GM18505 (cell line): Measurements from ENCODE around the gene ZNF134.

Experiments
- ATAC-seq: cut with Tn5 transposase; IDR thresholded peaks from one replicate; pipeline ENCODE4 v1.9.1; 2021; ENCODE audit not compliant: unreplicated experiment
- POLR2A ChIP-seq: IDR thresholded peaks from 4 replicates; pipeline ENCODE4 v1.6.1; 2011; ENCODE audit warnings: borderline replicate concordance; ENCODE audit not compliant: insufficient read depth, insufficient read length; ENCODE audit errors: extremely low read depth

ZNF134 gene

DNA sequence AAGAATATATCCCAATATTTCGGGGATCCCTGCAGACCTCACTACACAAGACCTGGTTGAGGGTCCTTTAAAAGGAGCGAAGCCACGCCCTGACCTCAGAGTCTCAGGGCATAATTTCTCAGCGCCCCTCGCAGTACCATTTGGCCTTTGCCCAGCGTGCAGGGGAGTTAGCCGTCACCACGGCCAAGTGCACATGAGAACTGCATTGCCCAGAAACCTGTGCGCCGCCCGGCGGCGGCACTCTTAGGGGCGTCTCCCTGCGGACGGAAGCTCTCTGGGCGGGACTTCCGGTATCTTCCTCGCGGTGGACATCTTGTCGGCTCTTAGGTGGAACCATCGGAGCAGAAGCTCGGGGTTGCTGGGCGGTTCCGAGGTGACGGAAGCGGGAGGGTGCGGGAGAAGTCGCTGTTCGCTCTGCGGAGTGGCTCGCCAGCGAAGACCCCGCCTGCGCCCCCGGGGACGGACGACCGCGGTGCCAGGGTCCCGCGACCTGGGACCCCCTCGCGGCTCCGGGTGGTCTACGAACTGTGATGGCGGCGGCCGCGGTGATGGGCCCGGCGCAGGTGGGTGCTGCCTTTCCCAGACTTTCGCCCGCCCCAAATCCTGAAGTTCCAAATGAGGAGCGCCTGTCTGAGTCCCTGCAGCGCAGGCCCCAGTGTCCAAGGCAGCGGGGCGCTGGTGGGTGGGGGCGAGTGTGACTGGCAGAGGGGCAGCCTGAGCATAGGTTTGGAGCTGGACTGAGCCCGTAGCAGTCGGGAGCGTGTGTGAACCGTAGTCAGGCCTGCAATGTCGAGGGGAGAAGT, at the start of gene ZNF134:
Gene ZNF134 (plus strand): TSS at position 302 of the 803 bp plus-strand sequence. CDS start 5,227 bp downstream, outside the sequence.
- peak; percentile 82 for TF ChIP-seq POLR2A
- peak; percentile 96 for ATAC-seq

DNA sequence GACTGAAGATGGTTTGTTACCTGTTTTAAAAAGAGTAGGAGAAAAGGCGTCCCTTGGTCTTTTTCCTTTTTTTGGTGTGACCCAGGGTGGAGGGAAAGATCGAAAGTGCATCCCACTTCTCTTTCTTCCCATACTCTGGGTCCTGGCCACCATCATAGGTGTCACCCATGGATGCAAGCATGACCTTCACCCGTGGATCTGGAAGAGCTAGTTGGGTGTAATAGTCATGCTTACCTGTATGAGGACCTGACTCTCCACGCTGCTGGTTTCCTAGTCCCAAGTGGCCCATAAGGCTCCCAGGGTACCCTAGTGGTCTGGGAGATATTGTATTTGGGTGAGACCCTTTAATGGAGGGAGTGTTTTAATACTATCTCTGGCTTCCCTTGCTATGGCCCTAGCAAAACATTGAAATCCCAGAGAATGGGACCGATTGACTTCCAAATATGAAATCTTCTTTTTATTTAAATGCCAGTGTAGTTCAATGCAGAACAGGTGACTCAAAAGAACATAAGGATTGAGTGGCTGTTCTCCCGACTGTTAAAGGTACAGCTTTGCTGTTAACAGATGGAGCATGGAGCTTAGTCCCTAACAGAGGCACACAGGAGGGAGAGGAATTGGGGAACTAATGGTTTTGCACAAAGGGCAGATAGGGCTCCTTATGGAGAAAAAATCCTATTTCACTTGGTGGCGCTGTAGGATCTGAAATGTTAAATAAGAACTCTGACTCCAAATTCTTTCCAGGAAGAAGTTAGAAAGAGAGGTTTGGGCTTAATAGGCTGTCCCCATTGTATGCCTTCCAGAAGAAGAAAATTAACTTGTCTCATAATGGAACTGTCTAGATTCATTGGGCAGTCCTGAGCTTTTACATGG, 47.4 kb upstream of the ZNF134 start:
- TF ChIP-seq POLR2A, result no peak
- no peak for ATAC-seq

DNA sequence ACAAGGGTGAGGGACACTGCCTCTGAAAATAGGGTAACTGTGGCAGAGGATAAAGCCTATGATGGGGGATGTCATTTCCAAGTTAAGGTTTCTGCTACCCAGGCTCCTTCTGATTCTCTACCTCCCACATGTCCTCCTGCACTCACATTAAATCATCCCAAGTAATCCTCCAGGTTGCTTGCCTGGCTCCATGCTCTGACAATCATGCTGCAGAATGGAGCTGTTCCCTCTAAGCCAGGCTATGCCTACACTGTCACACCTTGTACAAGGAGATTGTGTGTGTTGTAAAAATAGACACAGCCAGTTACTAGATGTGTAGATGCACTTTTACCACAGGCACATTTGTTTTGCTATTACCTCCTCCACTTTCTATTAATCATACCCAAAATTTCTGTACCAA, 43.3 kb upstream of the ZNF134 start:
- TF ChIP-seq POLR2A, result peak; percentile 28
- no peak for ATAC-seq

DNA sequence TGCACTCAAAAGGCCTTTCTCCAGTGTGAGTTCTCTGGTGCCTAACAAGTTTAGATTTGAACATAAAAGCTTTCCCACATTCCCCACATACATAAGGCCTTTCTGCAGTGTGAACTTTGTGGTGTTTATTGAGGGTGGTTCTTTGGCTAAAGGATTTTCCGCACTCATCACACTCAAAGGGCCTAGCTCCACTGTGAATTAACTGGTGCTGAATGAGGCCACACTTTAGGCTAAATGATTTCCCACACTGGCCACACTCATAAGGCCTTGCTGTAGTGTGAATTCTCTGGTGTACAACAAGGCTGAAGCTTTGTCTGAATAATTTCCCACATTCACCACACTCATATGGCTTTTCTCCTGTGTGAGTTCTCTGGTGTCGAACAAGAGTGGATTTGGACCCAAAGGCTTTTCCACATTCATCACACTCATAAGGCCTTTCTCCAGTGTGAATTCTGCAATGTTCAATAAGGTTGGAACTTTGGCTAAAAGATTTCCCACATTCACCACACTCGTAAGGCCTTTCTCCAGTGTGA, 41.6 kb upstream of the ZNF134 start:
- no peak for TF ChIP-seq POLR2A
- ATAC-seq, result no peak

DNA sequence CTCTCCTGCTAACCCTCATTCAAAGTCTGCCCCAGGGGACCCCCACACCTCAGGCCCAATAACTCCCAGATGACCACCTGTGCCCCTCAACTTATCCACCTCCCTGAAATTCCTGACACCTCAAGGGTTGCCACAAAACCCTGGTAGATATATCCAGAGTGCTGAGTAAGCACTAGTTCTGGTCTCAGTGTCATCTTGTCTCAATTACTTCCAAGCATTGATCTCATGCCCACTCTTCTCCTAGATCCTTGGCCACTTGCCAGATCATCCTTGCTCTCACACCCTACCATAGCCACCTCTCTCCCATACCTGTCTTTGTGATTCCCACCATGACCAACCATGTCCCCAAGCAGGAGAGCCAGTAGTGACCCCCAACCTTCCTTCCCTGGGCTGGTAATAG, 37.4 kb upstream of the ZNF134 start:
- no peak for TF ChIP-seq POLR2A
- ATAC-seq, result no peak

DNA sequence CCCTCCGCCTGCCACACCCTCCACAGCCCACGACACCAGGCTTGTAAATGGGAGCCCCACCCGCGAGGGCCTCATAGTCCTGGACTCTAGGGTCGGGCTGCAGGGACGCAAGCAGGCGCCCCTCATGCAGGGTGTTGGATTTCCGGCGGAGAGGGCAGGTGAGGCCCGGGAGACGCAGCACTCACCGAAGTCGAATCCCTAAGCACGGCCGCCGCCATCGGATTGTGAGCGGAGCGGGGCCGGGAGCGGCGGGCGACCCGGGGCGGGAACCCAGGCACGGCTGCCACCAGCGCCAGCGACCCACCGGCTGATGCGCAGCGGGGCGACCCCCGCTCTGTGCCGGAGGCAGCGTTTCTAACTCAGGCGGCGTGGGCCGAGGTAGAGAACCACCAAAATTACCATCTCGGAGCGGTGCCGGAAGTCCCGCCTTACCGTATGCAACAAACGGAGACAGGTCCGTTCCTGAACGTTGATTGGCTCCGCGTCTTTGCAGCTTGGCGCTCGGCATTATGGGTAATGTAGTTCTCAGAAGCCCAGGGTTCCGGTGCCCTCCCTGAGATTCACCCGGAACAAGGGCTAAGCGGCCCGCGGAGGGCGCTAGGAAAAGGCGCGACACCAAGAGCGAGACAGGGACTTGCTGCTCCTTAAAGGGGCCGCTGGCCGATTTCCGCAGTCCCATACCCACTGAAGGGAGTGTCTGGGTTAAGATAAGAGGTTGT, 35.4 kb upstream of the ZNF134 start, which contains the start of gene ZNF416:
Gene ZNF416 (minus strand): TSS at position 425 of the 719 bp plus-strand sequence. CDS start 207 bp downstream, at position 218.
- TF ChIP-seq POLR2A, result peak; percentile 57
- ATAC-seq, result peak; percentile 77

DNA sequence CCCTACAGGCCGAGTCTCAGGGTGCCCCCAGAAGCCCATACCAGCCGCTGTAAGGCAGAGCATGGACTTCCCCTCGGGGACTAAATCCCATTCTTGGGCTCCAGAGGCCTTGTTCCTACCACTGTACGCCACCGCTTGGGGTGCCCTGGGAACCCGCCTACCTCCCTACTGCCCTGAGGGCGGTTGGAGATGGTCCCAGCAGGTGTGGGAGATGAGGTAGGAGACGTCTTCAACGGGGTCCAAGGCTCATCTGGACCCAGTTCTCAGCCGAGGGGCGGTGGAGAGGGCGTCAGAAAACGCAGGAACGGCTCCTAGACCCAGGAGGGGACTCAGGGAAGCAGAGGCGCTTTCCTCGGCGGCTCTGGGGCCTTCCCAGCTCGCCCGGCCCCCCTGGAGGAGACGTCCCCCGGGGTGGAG, 30.9 kb upstream of the ZNF134 start:
- no peak for ATAC-seq
- TF ChIP-seq POLR2A, result no peak

DNA sequence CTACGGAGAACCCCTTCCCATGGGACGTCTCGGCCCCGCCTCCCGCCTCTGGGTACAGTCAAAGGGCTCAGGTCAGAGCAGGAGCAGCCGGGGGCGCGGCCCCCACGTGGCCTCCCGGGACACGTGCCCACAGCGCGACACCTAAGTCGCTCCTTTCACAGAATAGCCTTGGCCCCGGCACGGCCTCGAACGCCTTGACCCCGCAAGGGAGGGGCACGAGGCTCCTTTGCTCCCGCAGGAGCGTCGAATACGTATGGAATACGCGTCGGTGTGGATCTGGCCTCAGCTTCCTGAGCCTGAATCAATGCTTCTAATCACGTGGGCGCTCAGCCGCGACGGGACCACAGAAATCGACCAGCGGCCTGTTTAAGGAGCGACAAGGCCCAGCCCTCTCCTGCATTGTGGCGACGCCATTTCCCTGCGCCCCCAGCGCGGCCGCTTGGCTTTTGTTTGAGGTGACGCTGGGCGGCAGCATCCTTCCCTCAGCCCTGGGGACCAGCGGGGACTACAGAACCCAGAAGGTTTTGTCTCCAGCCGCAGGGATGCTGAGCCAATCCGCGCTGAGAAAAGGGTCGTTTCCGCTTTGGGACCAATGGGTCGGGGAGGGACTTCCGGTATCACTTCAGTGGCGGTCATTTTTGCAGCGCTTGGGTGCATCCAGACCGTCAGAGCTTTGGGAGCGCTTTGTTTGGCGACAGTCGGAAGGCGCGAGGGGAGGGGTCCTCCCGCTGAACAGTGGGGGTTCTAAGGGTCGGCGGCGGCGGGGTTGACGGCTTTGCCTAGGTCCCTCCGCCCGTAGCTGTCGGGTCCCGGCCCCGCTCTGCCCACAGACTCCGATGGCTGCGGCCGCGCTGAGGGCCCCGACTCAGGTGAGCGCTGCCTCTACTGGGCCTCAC, 30.3 kb upstream of the ZNF134 start, which contains the start of gene ZIK1:
Gene ZIK1 (plus strand): TSS at position 625 of the 896 bp plus-strand sequence. CDS start 212 bp downstream, at position 837.
- peak; percentile 80 for ATAC-seq

DNA sequence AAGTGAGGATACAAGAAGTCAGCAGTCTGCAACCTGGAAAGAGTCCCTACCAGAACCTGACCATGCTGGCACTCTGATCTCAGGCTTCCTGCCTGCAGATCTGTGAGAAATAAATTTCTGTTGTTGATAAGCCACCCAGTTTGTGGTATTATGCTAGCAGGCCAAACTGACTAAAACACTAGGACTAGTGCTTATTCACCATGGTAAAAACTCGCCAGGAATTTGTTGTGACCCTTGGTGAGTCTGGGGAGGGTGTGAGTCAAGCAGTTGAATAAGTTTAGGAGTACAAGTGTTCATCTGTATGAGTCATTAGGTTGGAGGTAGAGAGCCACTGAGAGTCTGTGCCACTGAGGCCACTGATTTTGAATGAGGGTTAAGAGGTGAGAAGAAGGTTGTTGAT, 26.5 kb upstream of the ZNF134 start:
- no peak for TF ChIP-seq POLR2A

More for the DNA sequence above, 30.3 kb upstream of the ZNF134 start, which contains the start of gene ZIK1:
- peak; percentile 54 for TF ChIP-seq POLR2A

DNA sequence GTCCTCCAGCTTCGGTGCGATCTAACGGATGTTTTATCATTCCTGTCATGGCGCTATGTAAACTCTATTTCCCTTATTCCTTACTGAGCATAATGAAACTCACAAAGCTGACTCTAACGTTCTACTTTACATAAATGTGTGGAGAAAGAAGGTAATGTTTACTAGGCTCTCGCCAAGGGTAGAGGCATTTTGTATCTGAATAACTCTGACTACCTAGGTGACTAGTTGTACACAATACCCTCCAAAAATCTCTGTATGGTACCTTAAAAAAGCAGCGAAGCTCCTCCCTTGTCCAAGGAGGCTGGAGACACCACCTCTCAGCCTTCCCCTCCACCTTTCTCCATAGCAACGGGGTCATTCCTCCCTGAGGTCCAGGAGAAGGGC, 14.7 kb upstream of the ZNF134 start:
- ATAC-seq, result peak; percentile 14
- TF ChIP-seq POLR2A, result no peak

More for the DNA sequence above, 26.5 kb upstream of the ZNF134 start:
- no peak for ATAC-seq

DNA sequence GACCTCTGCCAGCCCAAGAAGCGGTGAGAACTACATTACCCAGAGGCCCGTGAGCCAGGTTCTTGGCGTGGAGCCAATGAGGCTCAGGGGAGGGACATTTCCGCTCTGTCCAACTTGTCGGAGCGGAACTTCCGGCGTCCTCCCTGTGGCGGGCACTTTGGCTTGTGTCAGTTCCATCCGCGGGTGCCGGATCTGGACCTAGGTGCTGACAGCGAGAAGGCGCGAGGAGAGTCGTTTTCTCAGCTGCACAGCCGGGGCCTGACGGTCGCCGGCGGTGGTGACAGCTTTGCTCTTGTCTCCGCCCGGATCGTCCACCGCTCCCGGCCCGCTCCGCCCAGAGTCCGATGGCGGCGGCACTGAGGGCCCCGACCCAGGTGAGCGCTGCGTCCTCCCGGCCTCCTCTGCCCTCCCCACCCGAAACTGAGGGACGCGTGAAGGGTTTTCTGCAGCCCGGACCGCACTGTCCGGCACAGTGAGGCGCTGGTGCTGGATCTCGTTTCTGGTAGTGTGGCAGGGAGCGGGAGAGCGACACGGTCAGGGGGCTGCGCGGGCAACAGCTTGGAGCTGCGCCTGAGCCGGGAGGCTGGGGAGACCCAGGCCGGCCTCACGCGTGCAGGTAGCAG, 14.2 kb upstream of the ZNF134 start, which contains the start of gene ZNF530:
Gene ZNF530 (plus strand): TSS at position 125 of the 623 bp plus-strand sequence. CDS start 4,461 bp downstream, outside the sequence.
- TF ChIP-seq POLR2A, result peak; percentile 63
- peak; percentile 89 for ATAC-seq
